HUES6 (cell line): Measurements from ENCODE around the gene IL31.

Source experiments
- H3K27ac ChIP-seq: 2 replicates; pipeline ENCODE4 v1.7.0; 2013; ENCODE audit warnings: low read depth, mild to moderate bottlenecking, low read length, inconsistent platforms
- H3K27me3 ChIP-seq: 2 replicates; pipeline ENCODE4 v1.6.1; 2013; ENCODE audit warnings: low read length; ENCODE audit not compliant: control insufficient read depth, insufficient read depth
- H3K36me3 ChIP-seq: 2 replicates; pipeline ENCODE4 v1.6.1; 2013; ENCODE audit warnings: low read length; ENCODE audit not compliant: control insufficient read depth, insufficient read depth
- H3K4me1 ChIP-seq: 2 replicates; pipeline ENCODE4 v1.6.1; 2013; ENCODE audit warnings: low read length; ENCODE audit not compliant: control insufficient read depth, insufficient read depth
- H3K4me3 ChIP-seq: 2 replicates; pipeline ENCODE4 v1.5.1; 2013; ENCODE audit warnings: low read depth, low read length
- H3K9ac ChIP-seq: one replicate; pipeline ENCODE4 v1.6.1; 2013; ENCODE audit warnings: mild to moderate bottlenecking, low read length
- H3K9me3 ChIP-seq: 2 replicates; pipeline ENCODE4 v1.6.1; 2013; ENCODE audit warnings: low read depth, low read length; ENCODE audit not compliant: control insufficient read depth, insufficient read depth

IL31 gene

DNA sequence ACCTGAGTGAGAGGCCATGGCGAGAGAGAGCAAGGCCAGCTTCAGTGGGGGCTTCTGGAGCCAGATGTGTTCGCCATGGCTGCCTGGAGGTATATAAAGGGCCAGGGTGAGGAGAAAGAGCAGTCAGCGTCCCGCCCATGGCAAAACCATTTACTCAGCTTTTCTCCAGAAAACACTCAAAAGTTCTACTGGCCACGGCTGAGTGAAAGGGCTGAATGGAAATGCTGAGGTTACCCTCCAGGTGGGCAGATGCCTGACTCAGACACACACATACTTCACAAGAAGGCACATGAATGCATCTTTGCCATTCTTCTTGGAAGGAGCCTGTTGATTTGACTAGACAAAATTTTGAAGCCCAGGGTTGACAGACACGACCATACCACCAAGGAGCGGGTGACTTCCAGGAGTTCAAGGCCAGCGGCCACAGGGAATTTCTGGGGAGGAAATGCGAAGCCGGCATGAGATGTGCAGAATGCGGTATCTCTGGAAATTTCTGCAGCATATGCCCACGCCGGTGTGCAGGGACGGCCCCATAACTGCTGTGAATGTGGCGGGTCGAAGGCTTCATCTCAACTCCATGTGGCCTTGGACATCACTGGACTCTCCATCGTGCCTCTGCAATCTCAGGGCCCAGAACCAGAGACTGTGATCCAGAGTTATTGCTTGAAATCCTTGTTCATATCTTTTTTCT, at the start of gene IL31:
TSS of gene IL31 (minus strand) at position 67 of the 691 bp plus-strand sequence. CDS start at position 18, 49 bp downstream.
- Histone ChIP-seq H3K9ac (no peak within 1 kb of the TSS), H3K36me3 (no peaks in the 10 kb centered on the region), H3K4me1 (no peaks in the 10 kb centered on the region), H3K27ac (no peak within 1 kb of the TSS), H3K4me3 (no peak within 1 kb of the TSS), H3K9me3 (no peaks in the 10 kb centered on the region), H3K27me3 (no peaks in the 10 kb centered on the region)

DNA sequence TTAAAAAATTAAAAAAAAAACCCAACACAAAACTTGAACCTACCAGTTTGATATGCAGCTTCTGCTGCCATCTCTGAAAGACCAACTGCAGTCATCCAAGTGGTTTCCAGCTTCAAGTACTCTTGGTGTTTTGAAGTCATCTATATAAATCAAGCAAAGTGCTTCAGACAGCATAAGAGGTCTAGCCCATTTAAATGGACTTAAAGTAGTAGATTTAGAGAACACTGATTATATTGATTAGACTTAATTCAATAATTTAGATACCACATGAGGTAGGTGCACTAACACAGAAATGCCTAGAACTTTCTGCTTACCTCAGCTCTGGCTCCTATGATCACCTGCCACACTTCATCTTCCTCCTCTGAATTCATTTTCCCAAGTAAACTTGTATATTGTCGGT, 42.4 kb upstream of the IL31 start:
- H3K4me3 ChIP-seq = no peak overlapping the region
- no peaks in the 10 kb centered on the region for H3K9me3 ChIP-seq
- H3K9ac ChIP-seq = no peak overlapping the region
- H3K36me3 ChIP-seq = peaks cover 88% of the 10 kb centered on the region
- no peaks in the 10 kb centered on the region for H3K4me1 ChIP-seq
- H3K27me3 ChIP-seq = no peaks in the 10 kb centered on the region
- no peak overlapping the region for H3K27ac ChIP-seq

DNA sequence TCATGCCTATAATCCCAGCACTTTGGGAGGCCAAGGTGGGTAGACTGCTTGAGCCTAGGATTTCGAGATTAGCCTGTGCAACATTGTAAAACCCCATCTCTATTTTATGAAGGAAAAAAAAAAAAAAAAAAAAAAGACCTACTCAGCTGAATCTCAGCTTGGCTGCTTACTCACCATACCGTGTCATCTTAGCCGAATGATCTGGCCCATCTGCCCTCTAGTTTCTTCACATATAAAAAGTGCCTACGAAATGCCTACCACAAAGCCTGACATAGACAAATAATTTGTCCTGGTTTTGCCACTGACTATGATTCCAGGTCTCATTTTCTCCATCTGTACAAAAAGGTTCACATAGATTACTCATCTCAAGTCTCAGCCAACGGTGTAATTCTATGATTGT, 41.8 kb upstream of the IL31 start:
- no peaks in the 10 kb centered on the region for H3K4me1 ChIP-seq

DNA sequence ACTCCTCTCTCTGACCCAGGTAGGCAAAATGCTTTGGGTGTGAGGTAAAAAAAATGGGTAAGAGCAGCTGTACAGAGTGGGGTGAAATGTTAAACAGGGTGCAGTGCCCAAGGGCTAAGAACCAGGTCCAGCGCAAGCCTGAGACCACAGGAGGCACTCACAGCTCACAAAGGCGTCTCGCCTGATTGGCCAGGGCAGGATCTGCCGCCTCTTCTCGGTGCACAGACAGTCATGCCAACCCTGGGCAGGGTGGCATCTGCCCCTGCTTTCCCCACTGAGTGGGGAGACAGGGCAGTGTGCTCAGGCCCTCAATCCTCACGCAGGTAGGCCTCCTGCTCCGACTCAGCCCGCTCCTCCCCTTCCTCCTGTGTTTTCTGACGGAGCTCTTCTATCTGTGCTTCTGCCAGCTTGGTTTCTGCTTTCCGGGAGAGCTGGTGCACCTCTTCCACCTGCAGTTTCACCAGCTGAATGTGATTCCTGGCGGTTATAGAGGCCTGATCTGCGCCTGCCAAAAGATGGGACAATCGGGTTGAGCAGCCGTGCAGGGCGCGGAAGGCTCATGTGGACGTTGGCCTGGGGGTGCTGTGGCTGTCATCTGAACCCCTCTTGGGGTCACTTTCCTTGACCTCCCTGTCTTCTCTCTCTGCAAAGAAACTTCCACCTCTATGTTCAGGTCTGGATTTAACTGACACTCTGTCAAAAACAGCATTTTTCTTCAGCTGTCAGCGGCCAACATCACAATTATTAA, 34.2 kb upstream of the IL31 start:
- Histone ChIP-seq H3K27ac (no peak overlapping the region; the same call in 1 of the 2 replicates), H3K36me3 (peaks cover 62% of the 10 kb centered on the region)

More for the DNA sequence above, 41.8 kb upstream of the IL31 start:
- Histone ChIP-seq H3K9ac (no peak overlapping the region), H3K9me3 (no peaks in the 10 kb centered on the region), H3K36me3 (peaks cover 88% of the 10 kb centered on the region), H3K27me3 (no peaks in the 10 kb centered on the region), H3K27ac (no peak overlapping the region), H3K4me3 (no peak overlapping the region)

DNA sequence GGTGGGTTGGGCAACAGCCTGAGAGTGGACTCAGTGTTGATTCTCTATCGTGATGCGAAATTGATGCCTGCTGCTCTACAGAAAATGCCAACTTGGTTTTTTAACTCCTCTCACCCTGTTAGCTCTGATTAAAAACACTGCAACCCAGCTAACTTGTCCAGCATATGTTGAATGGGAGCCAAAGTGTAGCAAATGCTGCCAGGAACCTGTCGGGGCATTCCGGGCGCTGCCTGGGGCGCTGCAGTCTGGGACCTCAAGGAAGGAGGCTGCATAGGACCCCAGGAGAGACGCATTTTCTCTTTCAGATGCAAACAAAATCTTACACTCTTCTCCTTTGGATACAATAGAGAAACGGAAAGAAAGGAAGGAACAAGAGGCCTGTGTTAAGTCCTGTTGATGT, 33.4 kb upstream of the IL31 start:
- Histone ChIP-seq H3K9me3 (no peaks in the 10 kb centered on the region), H3K27me3 (peaks cover 39% of the 10 kb centered on the region), H3K4me3 (no peak overlapping the region), H3K27ac (no peak overlapping the region), H3K4me1 (peaks cover 15% of the 10 kb centered on the region; the same call in 1 of the 2 replicates), H3K9ac (no peak overlapping the region), H3K36me3 (peaks cover 54% of the 10 kb centered on the region)

More for the DNA sequence above, 34.2 kb upstream of the IL31 start:
- Histone ChIP-seq H3K27me3 (peaks cover 30% of the 10 kb centered on the region), H3K4me3 (no peak overlapping the region), H3K9me3 (no peaks in the 10 kb centered on the region), H3K9ac (no peak overlapping the region), H3K4me1 (peaks cover 10% of the 10 kb centered on the region; the same call in 1 of the 2 replicates)

DNA sequence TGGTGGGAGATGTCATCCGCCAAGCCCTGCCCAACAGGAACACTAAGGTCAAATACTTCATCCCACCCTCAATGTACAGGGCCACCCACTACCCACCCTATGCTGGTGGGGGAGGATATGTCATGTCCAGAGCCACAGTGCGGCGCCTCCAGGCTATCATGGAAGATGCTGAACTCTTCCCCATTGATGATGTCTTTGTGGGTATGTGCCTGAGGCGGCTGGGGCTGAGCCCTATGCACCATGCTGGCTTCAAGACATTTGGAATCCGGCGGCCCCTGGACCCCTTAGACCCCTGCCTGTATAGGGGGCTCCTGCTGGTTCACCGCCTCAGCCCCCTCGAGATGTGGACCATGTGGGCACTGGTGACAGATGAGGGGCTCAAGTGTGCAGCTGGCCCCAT, 33.0 kb upstream of the IL31 start:
- Histone ChIP-seq H3K36me3 (peaks cover 50% of the 10 kb centered on the region), H3K4me3 (no peak overlapping the region)

DNA sequence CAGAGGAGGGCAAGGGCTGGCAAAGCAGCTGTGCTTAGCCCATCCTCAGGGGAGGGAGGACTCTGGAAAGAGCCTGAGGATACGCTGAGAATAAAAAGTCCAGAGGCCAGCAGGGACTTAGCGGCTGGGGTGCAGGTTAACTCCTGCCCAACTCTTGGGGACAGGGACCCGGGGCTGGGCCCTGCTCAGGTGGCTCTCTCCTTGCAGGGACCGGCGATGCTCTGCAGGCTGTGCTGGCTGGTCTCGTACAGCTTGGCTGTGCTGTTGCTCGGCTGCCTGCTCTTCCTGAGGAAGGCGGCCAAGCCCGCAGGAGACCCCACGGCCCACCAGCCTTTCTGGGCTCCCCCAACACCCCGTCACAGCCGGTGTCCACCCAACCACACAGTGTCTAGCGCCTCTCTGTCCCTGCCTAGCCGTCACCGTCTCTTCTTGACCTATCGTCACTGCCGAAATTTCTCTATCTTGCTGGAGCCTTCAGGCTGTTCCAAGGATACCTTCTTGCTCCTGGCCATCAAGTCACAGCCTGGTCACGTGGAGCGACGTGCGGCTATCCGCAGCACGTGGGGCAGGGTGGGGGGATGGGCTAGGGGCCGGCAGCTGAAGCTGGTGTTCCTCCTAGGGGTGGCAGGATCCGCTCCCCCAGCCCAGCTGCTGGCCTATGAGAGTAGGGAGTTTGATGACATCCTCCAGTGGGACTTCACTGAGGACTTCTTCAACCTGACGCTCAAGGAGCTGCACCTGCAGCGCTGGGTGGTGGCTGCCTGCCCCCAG, 32.3 kb upstream of the IL31 start:
- Histone ChIP-seq H3K36me3 (peaks cover 43% of the 10 kb centered on the region), H3K9me3 (no peaks in the 10 kb centered on the region), H3K4me3 (no peak overlapping the region), H3K4me1 (peaks cover 15% of the 10 kb centered on the region; the same call in 1 of the 2 replicates), H3K27me3 (peaks cover 49% of the 10 kb centered on the region), H3K9ac (no peak overlapping the region), H3K27ac (no peak overlapping the region)

More for the DNA sequence above, 33.0 kb upstream of the IL31 start:
- no peak overlapping the region for H3K27ac ChIP-seq
- H3K9ac ChIP-seq = no peak overlapping the region
- H3K4me1 ChIP-seq = peaks cover 15% of the 10 kb centered on the region; the same call in 1 of the 2 replicates
- H3K27me3 ChIP-seq = peaks cover 43% of the 10 kb centered on the region
- H3K9me3 ChIP-seq = no peaks in the 10 kb centered on the region

DNA sequence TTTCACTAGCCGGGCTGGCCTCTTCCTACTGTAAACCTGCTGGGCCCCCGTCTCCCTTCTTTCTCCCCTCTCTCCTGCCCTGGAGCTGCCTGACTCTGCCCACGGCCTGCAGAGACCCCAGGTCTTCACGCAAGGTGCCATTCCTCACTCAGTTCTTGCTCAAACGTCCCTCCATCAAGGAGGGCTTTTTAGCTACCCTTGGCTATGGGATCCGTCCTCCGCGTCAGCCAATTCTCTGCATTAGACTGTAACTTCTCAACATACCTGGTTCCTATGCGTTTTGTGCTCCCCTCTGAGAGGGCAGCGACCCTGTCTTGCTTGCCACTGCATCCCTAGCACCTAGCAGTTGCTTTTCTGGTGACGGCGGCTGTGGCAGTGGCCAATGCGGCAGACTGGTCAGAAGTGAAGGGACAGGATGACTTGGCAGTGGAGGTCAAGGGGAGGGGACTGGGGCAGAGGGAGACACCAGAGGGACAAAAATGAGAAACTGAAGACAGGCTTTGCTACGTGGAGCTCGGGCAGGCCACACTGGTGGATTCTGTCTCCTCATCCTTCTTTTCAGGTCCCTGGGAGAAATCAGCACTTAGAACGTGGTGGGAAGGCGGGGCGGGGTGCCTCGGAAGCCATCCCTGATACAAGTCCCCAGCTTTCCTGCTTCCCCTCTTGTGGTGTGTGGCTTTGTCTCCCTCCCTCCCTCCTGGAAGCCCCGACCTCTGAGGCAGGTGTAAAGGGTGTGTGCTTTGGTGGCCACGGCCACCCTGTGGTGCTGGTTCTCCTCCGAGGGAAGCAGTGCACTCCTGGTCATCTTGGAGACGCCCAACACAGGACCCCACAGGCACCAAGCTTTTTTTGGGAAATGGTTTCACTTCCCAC, 31.3 kb upstream of the IL31 start:
- no peak overlapping the region for H3K9ac ChIP-seq

DNA sequence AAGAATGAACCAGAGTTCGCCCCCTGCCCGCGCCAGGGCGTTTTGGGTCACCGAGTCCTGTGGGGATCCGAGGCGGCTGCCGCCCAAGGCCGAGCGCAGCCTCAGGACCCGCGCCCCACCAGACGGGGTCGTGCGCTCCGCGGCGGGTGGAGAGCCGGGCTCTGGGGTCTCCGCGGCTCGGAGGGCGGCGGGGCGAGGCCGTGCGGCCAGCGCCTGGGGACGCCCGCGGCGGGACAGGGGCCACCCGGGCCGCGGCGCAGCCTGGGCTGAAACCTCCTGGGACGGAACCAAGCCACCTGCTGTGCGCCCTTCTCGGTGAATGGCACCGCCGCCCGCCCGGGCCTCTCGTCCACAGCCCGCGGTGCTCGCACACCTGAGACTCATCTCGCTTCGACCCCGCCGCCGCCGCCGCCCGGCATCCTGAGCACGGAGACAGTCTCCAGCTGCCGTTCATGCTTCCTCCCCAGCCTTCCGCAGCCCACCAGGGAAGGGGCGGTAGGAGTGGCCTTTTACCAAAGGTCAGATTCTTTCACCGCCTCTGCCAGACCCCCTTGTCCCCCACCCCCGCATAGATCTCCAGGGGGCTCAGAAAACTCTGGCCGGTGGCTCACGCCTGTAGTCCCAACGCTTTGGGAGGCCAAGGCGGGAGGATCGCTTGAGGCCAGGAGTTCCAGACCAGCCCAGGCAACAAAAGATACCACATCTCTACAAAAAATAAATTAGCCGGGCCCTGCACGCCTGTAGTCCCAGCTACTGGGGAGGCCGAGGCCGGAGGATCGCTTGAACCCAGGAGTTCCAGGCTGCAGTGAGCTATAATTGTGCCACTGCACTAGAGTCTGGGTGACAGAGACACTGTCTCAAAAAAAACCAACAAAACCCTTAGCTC, 30.4 kb upstream of the IL31 start:
- Histone ChIP-seq H3K4me3 (peak overlapping the region; percentile 68), H3K36me3 (peaks cover 26% of the 10 kb centered on the region), H3K4me1 (peaks cover 15% of the 10 kb centered on the region; the same call in 1 of the 2 replicates), H3K27ac (no peak overlapping the region), H3K9ac (peak overlapping the region; percentile 51), H3K9me3 (no peaks in the 10 kb centered on the region), H3K27me3 (peaks cover 51% of the 10 kb centered on the region)

More for the DNA sequence above, 31.3 kb upstream of the IL31 start:
- no peaks in the 10 kb centered on the region for H3K9me3 ChIP-seq
- H3K27me3 ChIP-seq = peaks cover 51% of the 10 kb centered on the region
- peaks cover 35% of the 10 kb centered on the region for H3K36me3 ChIP-seq
- H3K27ac ChIP-seq = no peak overlapping the region
- peaks cover 15% of the 10 kb centered on the region; the same call in 1 of the 2 replicates for H3K4me1 ChIP-seq
- H3K4me3 ChIP-seq = no peak overlapping the region
